DMS114 treated with DMSO at 0.1 percent for 48 hours (cell line): ENCODE measurements around the gene RNPEPL1.
"Not testable (repeated sequence)": the region's sequence is repeated elsewhere in the genome, so short reads cannot be mapped to it uniquely, and the experiment has no call there.

Source experiments
- DNase-seq: peaks from one replicate; lab custom pipeline; 2025; ENCODE audit not compliant: unreplicated experiment; lab: John Stamatoyannopoulos, UW

Gene RNPEPL1

GRCh38 chr2:240603081-240603835, 35.0 kb downstream of the RNPEPL1 start:
- DNase-seq: no peak

DNA sequence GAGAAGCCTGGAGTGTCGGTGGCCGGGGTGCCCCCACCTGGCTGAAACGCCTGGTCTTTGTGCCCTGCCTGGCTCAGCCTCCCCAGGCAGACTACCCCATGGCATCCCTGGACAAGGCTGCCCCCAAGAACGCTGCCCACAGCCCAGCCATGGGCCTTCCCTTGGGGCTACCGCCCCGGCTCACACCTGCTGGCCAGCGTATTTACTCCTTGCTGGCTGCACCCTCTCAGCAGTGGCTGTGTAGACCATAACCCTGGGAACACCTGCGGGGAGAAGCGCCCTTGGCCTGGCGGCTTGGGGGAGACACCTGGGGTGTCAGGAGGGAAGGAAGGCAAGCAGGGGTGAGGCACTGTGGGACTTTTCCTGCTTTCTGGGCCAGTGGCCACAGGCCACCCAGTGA, 35.6 kb downstream of the RNPEPL1 start:
- no peak for DNase-seq

DNA sequence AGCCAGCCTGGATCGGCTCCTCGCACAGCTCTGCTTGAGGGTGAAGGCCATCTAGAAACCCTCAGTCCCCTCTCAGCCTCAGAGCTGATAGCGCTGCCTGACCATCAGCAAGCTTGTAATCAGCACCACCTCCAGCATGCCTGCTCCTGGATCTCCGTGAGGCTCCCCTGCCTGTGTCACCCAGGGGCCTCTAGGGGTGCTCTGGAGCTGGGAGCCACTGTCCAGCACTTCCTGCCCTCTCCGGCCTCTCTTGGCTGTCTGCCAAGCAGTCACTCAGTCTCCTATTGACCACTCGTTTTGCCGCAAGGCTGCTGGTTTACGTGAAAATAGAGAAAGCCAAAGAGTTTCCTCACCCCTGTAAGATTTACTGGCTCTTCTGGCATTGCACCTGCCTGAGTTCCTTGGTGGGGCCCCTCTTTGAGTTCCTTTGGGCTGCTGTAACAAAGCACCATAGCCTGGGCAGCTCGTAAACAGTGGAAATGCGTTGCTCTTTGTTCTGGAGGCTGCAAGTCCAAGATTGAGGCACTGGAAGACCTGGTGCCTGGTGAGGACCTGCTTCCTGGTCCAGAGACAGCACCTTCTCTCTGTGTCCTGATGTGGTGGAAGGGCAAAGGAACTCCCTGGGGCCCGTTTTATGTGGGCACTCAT, 36.1 kb downstream of the RNPEPL1 start:
- no peak for DNase-seq

DNA sequence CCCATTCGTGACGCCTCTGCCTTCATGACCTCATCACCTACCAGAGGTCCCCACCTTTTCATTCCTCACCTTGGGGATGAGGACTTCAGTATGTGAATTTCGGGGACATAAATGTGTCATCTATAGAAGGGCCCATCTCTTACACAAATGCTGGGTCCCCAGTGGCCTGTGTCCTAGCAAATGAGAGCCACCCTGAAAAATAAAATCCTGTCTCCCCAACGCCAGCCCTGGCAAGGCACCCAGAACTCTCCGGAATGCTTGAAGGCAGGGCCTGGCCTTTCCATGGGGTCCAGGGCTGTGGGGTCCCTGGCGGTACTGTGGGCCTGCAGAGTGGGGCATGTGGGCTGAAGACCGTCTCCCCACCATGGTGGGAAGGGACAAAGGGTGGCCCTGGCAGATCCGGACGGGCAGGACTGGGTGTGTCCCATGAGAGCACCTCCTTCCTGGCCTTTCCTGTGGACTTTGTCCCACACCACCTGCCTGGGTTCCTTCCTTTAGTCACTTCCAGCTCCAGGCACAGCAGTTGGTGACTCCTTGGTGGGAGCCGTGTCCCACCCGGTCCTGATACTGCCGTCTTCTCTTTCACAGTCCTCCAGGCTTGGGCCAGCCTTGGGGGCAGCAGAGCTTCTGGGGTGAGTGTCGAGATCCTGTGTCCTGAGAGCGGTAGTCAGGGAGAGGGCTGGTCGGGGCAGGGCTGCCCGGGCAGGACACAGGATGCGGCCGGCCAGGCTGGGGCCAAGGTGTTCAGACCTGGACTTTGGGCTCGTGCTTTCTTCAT, 36.8 kb downstream of the RNPEPL1 start:
- DNase-seq: no peak

DNA sequence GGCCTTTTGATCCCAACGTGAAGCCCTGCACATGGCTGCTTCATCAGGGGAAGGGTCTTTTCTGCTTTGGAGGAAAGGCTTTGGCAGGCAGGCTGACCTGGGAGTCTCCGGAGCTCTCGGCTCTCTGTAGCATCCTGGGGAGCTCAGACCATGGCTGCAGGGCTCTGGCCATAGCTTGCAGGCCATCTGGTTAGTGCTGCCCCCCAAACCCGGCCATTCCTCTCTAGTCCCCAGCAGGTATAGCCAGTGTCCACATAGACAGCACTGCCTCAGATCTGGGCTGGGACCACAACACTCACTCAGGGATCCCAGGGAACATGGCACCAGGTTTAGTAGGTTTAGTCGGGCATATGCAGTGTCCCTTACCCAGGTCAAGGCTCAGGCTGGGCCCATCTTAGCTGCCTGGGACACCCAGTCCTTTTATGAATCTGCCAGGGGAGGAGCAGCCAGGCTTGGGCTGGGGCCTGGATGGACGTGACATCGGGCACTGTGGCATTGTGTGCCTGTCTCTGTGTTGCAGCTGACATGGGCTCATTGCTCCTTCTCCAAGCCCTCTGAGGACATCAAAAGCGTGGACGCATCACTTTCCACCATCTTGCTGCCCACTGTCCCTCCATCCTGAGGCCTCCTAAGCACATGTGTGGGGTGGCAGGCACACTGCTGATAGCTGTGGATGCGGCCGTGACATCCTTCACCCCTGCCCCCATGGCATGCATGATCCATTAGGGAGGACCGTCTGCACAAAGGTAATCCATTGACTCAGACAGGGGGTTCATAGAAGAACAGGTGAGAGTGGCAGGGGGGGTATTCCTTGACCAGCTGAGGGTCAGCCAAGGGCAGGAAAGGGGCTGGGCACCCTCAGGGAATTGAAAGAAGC, 37.8 kb downstream of the RNPEPL1 start:
- no peak for DNase-seq

GRCh38 chr2:240611601-240612210, 43.4 kb downstream of the RNPEPL1 start:
- DNase-seq: no peak

GRCh38 chr2:240613781-240614180, 45.5 kb downstream of the RNPEPL1 start:
- no peak for DNase-seq

GRCh38 chr2:240614391-240614790, 46.1 kb downstream of the RNPEPL1 start:
- no peak for DNase-seq

- no peak for DNase-seq
Measured at GRCh38 chr2:240615396-240615795, 47.1 kb downstream of the RNPEPL1 start.

- DNase-seq: no peak
Measured at GRCh38 chr2:240615820-240616547, 47.7 kb downstream of the RNPEPL1 start.

- DNase-seq: not testable (repeated sequence)
Measured at GRCh38 chr2:240616860-240617666, 48.8 kb downstream of the RNPEPL1 start.

GRCh38 chr2:240618776-240619175, 50.5 kb downstream of the RNPEPL1 start:
- DNase-seq: no peak

DNA sequence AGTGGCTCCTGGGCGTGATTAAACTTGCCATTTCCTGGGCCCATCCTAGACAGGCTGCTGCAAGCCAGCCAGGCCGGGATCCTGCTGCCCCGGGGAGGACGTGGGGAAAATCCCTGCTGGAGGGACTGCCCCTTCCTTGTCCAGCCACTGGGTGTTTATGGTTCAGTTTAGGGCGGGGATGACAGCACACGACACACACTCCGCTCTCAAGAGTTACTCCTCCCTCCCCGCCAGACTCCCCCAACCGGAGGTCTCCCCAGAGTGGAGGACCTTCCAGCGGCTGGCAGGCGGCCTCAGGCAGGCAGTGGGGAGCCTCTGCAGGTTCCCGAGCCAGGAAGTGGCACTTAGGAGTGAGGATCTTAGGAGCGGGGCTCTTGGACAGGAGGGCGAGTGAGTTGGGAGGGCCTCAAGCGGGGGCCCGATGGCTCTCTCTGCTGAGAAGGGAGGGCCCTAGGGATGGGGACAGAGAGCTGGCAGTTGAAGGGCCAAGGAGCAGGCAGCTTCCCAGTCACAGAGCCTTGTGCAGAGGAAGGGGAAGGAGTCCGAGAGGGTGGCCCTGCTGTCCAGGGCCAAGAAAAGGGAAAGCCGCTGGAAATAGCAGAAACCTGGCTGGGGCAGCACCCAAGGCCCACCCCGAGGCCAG, 51.3 kb downstream of the RNPEPL1 start:
- no peak for DNase-seq

DNA sequence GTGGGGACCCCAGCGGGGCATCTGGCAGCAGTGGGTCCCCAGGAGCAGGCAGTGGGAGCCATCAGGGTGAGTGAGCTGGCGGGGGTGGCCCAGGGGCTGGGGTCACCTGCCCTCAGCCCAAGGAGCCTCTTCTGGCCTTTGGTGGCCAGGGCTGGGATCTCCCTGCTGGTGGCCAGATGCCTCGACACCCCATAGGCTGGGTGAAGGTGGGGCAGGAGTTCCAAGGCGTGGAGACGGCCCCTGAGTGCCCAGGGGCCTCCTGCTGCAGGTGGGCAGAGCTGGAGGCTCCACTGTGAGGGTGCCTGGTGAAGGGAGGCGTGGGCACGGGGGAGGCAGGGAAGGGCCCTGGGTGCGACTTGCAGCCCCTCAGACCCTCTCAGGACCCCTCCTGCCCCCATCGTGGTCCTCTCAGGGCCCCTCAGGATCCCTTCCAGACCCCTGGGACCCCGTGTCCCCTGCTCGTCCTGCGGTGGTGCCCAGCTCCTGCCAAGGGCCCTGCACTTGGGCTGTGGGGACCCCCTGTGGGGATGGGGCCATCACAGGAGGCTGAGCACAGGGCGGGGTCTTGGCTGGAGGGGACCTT, 52.0 kb downstream of the RNPEPL1 start:
- no peak for DNase-seq

GRCh38 chr2:240620859-240621258, 52.6 kb downstream of the RNPEPL1 start:
- DNase-seq: no peak

- no peak for DNase-seq
Measured at GRCh38 chr2:240622060-240622411, 53.8 kb downstream of the RNPEPL1 start.

GRCh38 chr2:240622531-240623235, 54.4 kb downstream of the RNPEPL1 start:
- DNase-seq: no peak
